Measurements from ENCODE around the gene IMMP2L. TPM values are rescaled to one million over a fixed set of nuclear protein-coding genes. Genes with fewer than 3 reads are reported as not detected.
A peak's percentile ranks its signal among the peaks of the same experiment; 100 is the strongest.

Gene IMMP2L
- polyA plus RNA-seq, 1 of the 3 experiments (the other 2 are of a cell fraction) = 10.7 TPM

DNA sequence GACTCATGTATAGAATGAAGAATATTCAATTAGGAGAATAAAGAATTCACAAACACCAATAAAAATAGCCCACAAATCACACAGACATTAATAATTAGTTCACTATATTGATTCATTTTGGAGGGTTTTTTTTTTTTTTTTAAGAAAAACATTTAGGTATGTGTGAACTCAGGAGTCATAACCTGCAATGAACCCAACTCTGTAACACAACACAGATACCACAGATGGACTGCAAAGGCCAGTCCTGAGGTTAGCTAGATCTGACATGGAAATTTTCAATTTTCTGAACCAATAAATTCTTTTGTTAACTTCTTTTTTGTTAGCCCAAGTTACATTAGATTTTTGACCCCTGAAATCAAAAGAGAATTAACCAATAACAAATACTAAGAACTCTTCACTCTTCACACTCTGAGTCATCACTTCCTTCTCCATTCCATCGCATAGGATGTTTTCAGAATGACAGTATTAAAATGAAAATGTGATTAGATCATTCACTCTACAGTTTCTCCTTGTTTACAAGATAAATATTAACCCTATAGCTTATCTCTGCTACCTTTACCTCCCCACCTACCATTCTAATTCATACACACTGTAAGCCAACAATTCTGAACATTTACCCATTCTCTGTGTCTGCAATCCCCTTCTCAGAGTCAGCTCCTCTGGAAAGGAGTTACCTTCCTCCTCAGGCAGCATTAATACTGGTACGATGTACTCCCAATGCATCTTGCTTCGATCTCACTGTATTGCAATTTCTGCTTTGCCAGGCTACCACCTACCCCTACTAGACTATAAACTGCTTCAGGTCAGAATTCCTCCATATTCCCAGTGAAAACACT lies 329.8 kb downstream of the IMMP2L start:
- WGBS (ENCODE audit: low lambda C conversion rate) = 55% methylated on average over 3 of the region's 3 CpGs

GRCh38 chr7:111229916-111230315 lies 332.4 kb downstream of the IMMP2L start:
- no peak for DNase-seq
- H3K4me2 ChIP-seq = no peak overlapping the region

More for the DNA sequence above, 329.8 kb downstream of the IMMP2L start:
- TF ChIP-seq JUND (IDR thresholded peaks at IDR 0.05) (peak; percentile 93), RXRA (IDR thresholded peaks at IDR 0.05; ENCODE audit: borderline replicate concordance, low read depth) (peak; percentile 25; the same call in 1 of the 2 replicates), CHD2 (IDR thresholded peaks at IDR 0.05; ENCODE audit: low read length, partially characterized antibody) (no peak), FOXJ3 (CRISPR knock-in tag; IDR thresholded peaks at IDR 0.05) (no peak), TAF1 (IDR thresholded peaks at IDR 0.05; ENCODE audit: borderline replicate concordance, low read depth, low read length) (no peak), YY1 (IDR thresholded peaks at IDR 0.05; ENCODE audit: low read depth) (no peak), FOXM1 (IDR thresholded peaks at IDR 0.05; ENCODE audit: low read depth) (no peak), RCOR1 (IDR thresholded peaks at IDR 0.05; ENCODE audit: low read length) (no peak), TCF12 (IDR thresholded peaks at IDR 0.05) (peak; percentile 67), PBX3 (IDR thresholded peaks at IDR 0.05) (peak; percentile 30; the same call in 1 of the 2 replicates), TEAD4 (IDR thresholded peaks at IDR 0.05; ENCODE audit: borderline replicate concordance, insufficient read depth) (peak; percentile 67; the same call in 1 of the 2 replicates), FOSL2 (IDR thresholded peaks at IDR 0.05; ENCODE audit: borderline replicate concordance, low read depth) (peak; percentile 94), EP300 (IDR thresholded peaks at IDR 0.05; ENCODE audit: borderline replicate concordance in 1 of 2, low read depth in 1 of 2, low read length in 1 of 2) (peak in 1 of 2 experiments; percentile 73; a peak in 1 of 4 replicates)
- TF ChIP-seq, protein P1, sequence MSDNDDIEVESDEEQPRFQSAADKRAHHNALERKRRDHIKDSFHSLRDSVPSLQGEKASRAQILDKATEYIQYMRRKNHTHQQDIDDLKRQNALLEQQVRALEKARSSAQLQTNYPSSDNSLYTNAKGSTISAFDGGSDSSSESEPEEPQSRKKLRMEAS (IDR thresholded peaks at IDR 0.05; ENCODE audit: low read depth) = 0 out of 2 replicates have a peak, but pooled peaks have one; percentile 18
- TF ChIP-seq, protein P2, sequence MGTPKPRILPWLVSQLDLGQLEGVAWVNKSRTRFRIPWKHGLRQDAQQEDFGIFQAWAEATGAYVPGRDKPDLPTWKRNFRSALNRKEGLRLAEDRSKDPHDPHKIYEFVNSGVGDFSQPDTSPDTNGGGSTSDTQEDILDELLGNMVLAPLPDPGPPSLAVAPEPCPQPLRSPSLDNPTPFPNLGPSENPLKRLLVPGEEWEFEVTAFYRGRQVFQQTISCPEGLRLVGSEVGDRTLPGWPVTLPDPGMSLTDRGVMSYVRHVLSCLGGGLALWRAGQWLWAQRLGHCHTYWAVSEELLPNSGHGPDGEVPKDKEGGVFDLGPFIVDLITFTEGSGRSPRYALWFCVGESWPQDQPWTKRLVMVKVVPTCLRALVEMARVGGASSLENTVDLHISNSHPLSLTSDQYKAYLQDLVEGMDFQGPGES (IDR thresholded peaks at IDR 0.05; ENCODE audit: low read depth, low read length) = no peak
- Histone ChIP-seq H3K27ac (ENCODE audit: low read depth in 2 of 2, low read length in 1 of 2) (peak overlapping the region; percentile 39 to 48; a peak in 3 of 4 replicates), H3K4me1 (ENCODE audit: control insufficient read depth in 1 of 2, insufficient read depth in 2 of 2, low read depth in 1 of 2, low read length in 1 of 2) (peaks cover 0 to 4% of the 10 kb centered on the region in 2 experiments; a peak in 2 of 4 replicates), H3K36me3 (replicated peaks in 1 of 2; ENCODE audit: control insufficient read depth in 1 of 2, insufficient read depth in 2 of 2, low read length in 1 of 2) (peaks cover 0 to 4% of the 10 kb centered on the region in 2 experiments), H3K4me2 (peak overlapping the region; percentile 1; the same call in 1 of the 2 replicates), H2AFZ (ENCODE audit: low read depth) (no peak overlapping the region), H3K9me3 (0 out of 2 replicates have a peak, but pooled peaks cover 5% of the 10 kb centered on the region), H3K4me3 (ENCODE audit: low read depth in 2 of 2, low read length in 1 of 2) (no peak overlapping the region), H4K20me1 (ENCODE audit: insufficient read depth) (no peaks in the 10 kb centered on the region), H3K79me2 (ENCODE audit: insufficient read depth) (no peaks in the 10 kb centered on the region), H3F3A (replicated peaks; ENCODE audit: insufficient read depth) (peaks cover 14% of the 10 kb centered on the region), H3K9ac (no peak overlapping the region), H3K9me2 (no peaks in the 10 kb centered on the region), H3K27me3 (ENCODE audit: insufficient read depth) (no peaks in the 10 kb centered on the region)
- ChIA-PET CTCF (interaction anchor here (0.6 kb wide), 1 partner anchor 721 kb away, joined by 3 read pairs; no protein-coding TSS in a partner anchor), POLR2A (no interaction called here)
- no peak for DNase-seq

More at GRCh38 chr7:111229916-111230315, 332.4 kb downstream of the IMMP2L start:
- ChIA-PET POLR2A (no interaction called here), CTCF (interaction anchor here (1.5 to 2.1 kb wide), 2 partner anchors 9 to 11 kb away, joined by 3 to 9 read pairs; no protein-coding TSS in a partner anchor)
- Histone ChIP-seq H2AFZ (ENCODE audit: low read depth) (no peak overlapping the region), H4K20me1 (ENCODE audit: insufficient read depth) (no peaks in the 10 kb centered on the region), H3K4me1 (ENCODE audit: control insufficient read depth in 1 of 2, insufficient read depth in 2 of 2, low read depth in 1 of 2, low read length in 1 of 2) (peaks cover 0 to 6% of the 10 kb centered on the region in 2 experiments; a peak in 2 of 4 replicates), H3K79me2 (ENCODE audit: insufficient read depth) (no peaks in the 10 kb centered on the region), H3K27me3 (ENCODE audit: insufficient read depth) (no peaks in the 10 kb centered on the region), H3K9me3 (0 out of 2 replicates have a peak, but pooled peaks cover 2% of the 10 kb centered on the region), H3K4me3 (ENCODE audit: low read depth in 2 of 2, low read length in 1 of 2) (no peak overlapping the region), H3K9ac (no peak overlapping the region), H3K36me3 (replicated peaks in 1 of 2; ENCODE audit: control insufficient read depth in 1 of 2, insufficient read depth in 2 of 2, low read length in 1 of 2) (no peaks in the 10 kb centered on the region), H3K9me2 (no peaks in the 10 kb centered on the region), H3K27ac (ENCODE audit: low read depth in 2 of 2, low read length in 1 of 2) (no peak overlapping the region), H3F3A (replicated peaks; ENCODE audit: insufficient read depth) (peaks cover 14% of the 10 kb centered on the region)
- WGBS (ENCODE audit: low lambda C conversion rate) = 78% methylated on average over 2 of the region's 2 CpGs
- TF ChIP-seq REST (IDR thresholded peaks at IDR 0.05; ENCODE audit: low read depth, low read length) (no peak), NRF1 (IDR thresholded peaks at IDR 0.05; ENCODE audit: low read depth, low read length) (no peak)

Measured in SK-N-SH (cell line).